Muscle layer of duodenum (tissue), 2 donors: Measurements from ENCODE around the gene STRN.
"Not testable (repeated sequence)": the region's sequence is repeated elsewhere in the genome, so short reads cannot be mapped to it uniquely, and the experiment has no call there.

ENCODE experiments used
- H3K27ac ChIP-seq: one replicate; pipeline ENCODE4 v1.7.0; 2013; ENCODE audit warnings: mild to moderate bottlenecking, low read length
- H3K27me3 ChIP-seq: one replicate; pipeline ENCODE4 v1.7.0; 2013; ENCODE audit warnings: low read depth, mild to moderate bottlenecking, control low read depth, low read length
- H3K36me3 ChIP-seq, 2 donors: one replicate each; pipeline ENCODE4 v1.7.0; 2013; ENCODE audit warnings: low read length in 2 of 2, control low read depth in 1 of 2, mild to moderate bottlenecking in 1 of 2; ENCODE audit not compliant: insufficient read depth in 2 of 2, control insufficient read depth in 1 of 2
- H3K4me1 ChIP-seq, 2 donors: one replicate each; pipeline ENCODE4 v1.7.0; 2013; ENCODE audit warnings: low read length in 2 of 2, mild to moderate bottlenecking in 2 of 2, control low read depth in 1 of 2, moderate library complexity in 1 of 2; ENCODE audit not compliant: insufficient read depth in 2 of 2, control insufficient read depth in 1 of 2
- H3K4me3 ChIP-seq, 2 donors: one replicate each; pipeline ENCODE4 v1.7.0; 2013; ENCODE audit warnings: low read length in 2 of 2, low read depth in 1 of 2, mild to moderate bottlenecking in 1 of 2
- H3K9me3 ChIP-seq, 2 donors: one replicate each; pipeline ENCODE4 v1.7.0; 2013; ENCODE audit warnings: low read length in 2 of 2, control low read depth in 1 of 2, mild to moderate bottlenecking in 1 of 2; ENCODE audit not compliant: control insufficient read depth in 1 of 2
- donor health status: healthy.

Gene STRN

GRCh38 chr2:36930787-36931410 lies 35.4 kb downstream of the STRN start:
- H3K27me3 ChIP-seq, H3K4me1 ChIP-seq, H3K27ac ChIP-seq, H3K36me3 ChIP-seq, H3K9me3 ChIP-seq, H3K4me3 ChIP-seq: not testable (repeated sequence)

- not testable (repeated sequence) for H3K36me3 ChIP-seq, H3K27me3 ChIP-seq, H3K9me3 ChIP-seq, H3K27ac ChIP-seq, H3K4me3 ChIP-seq, H3K4me1 ChIP-seq
Observed at GRCh38 chr2:36926175-36927132, 39.9 kb downstream of the STRN start.

DNA sequence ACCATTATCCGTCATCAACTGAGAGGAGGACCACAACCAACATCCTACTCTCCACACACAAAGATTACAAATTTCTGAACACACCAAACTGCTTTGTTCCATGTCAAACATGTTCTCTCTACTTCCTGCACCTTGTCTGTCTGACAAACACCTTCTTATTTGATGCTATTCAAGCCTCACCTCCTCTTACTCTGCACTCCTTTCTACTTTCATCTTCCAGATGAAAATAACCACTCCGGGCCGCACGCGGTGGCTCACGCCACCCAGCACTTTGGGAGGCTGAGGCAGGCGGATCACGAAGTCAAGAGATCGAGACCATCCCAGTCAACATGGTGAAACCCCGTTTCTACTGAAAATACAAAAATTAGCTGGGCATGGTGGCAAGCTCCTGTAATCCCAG lies 43.7 kb downstream of the STRN start:
- H3K27ac ChIP-seq, H3K36me3 ChIP-seq, H3K27me3 ChIP-seq, H3K4me1 ChIP-seq, H3K4me3 ChIP-seq, H3K9me3 ChIP-seq: not testable (repeated sequence)

GRCh38 chr2:36921984-36922383 lies 44.4 kb downstream of the STRN start:
- no peaks in the 10 kb centered on the region for H3K27me3 ChIP-seq
- no peaks in the 10 kb centered on the region for H3K9me3 ChIP-seq
- no peaks in the 10 kb centered on the region for H3K4me1 ChIP-seq
- no peak overlapping the region for H3K4me3 ChIP-seq
- no peaks in the 10 kb centered on the region for H3K36me3 ChIP-seq
- no peak overlapping the region for H3K27ac ChIP-seq

GRCh38 chr2:36919041-36919837 lies 47.1 kb downstream of the STRN start:
- H3K4me3 ChIP-seq, result no peak overlapping the region
- H3K36me3 ChIP-seq, result no peaks in the 10 kb centered on the region
- no peaks in the 10 kb centered on the region for H3K27me3 ChIP-seq
- H3K4me1 ChIP-seq, result peaks cover 0 to 6% of the 10 kb centered on the region in 2 donors
- no peaks in the 10 kb centered on the region for H3K9me3 ChIP-seq
- H3K27ac ChIP-seq, result no peak overlapping the region

GRCh38 chr2:36918307-36918706 lies 48.0 kb downstream of the STRN start:
- Histone ChIP-seq H3K9me3 (no peaks in the 10 kb centered on the region), H3K27ac (no peak overlapping the region), H3K27me3 (no peaks in the 10 kb centered on the region), H3K4me1 (peaks cover 0 to 6% of the 10 kb centered on the region in 2 donors), H3K4me3 (no peak overlapping the region), H3K36me3 (no peaks in the 10 kb centered on the region)

- Histone ChIP-seq H3K36me3 (no peaks in the 10 kb centered on the region), H3K27me3 (no peaks in the 10 kb centered on the region), H3K4me3 (no peak overlapping the region), H3K4me1 (peaks cover 0 to 6% of the 10 kb centered on the region in 2 donors), H3K27ac (no peak overlapping the region), H3K9me3 (no peaks in the 10 kb centered on the region)
Observed at GRCh38 chr2:36915627-36916026, 50.7 kb downstream of the STRN start.

DNA sequence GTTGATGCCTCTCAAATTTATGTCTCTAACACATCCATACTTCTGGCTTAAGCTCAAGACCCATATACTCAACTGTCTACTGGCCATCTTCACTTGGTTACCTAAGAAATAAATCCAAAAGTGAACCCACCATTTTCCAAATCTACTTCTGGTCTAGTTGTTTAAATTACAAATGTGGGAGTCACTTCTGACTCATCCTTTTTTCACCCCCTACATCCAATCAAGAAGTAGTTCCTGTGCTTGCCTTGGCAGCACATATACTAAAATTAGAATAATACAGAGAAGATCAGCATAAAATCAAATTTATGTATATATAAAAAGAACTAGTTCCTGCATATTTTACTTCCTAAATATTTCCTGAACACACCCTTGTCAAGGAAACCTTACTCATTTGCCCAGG lies 53.6 kb downstream of the STRN start:
- Histone ChIP-seq H3K27ac (no peak overlapping the region), H3K36me3 (no peaks in the 10 kb centered on the region), H3K4me3 (no peak overlapping the region), H3K9me3 (no peaks in the 10 kb centered on the region), H3K27me3 (no peaks in the 10 kb centered on the region), H3K4me1 (peaks cover 0 to 6% of the 10 kb centered on the region in 2 donors)

GRCh38 chr2:36911012-36911411 lies 55.3 kb downstream of the STRN start:
- H3K27me3 ChIP-seq, result no peaks in the 10 kb centered on the region
- H3K27ac ChIP-seq, result no peak overlapping the region
- H3K9me3 ChIP-seq, result no peaks in the 10 kb centered on the region
- peaks cover 0 to 5% of the 10 kb centered on the region in 2 donors for H3K4me1 ChIP-seq
- no peak overlapping the region for H3K4me3 ChIP-seq
- H3K36me3 ChIP-seq, result no peaks in the 10 kb centered on the region

DNA sequence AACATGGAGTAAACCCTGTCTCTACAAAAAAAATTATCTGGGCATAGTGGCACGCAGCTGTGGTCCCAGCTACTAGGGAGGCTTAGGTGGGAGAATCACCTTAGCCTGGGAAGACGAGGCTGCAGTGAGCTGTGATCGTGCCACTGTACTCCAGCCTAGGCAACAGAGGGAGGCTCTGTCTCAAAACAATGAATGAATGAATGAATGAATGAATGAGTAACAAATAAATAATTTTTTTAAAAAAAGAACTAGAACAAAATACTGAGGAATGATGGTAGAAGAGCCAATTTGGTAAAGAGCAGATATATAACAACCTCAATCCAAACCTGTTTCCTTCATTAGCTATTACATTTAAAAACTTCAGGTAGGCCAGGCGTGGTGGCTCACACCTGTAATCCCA lies 60.1 kb downstream of the STRN start:
- no peaks in the 10 kb centered on the region for H3K27me3 ChIP-seq

DNA sequence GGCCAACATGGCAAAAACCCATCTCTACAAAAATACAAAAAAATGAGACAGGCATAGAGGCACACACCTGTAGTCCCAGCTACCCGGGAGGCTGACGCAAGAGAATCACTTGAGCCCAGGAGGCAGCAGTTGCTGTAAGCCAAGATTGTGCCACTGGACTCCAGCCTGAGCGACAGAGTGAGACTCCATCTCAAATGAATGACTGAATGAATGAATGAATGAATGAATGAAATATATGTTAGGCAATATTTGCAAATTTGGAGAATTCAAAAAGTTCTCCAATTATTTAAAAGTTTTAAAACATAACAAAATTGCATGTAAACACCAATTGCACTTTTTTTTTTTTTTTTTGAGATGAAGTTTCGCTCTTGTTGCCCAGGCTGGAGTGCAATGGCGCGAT lies 61.7 kb downstream of the STRN start:
- Histone ChIP-seq H3K27me3 (no peaks in the 10 kb centered on the region), H3K27ac (no peak overlapping the region), H3K36me3 (peaks cover 0 to 9% of the 10 kb centered on the region in 2 donors), H3K9me3 (no peaks in the 10 kb centered on the region), H3K4me3 (no peak overlapping the region), H3K4me1 (no peaks in the 10 kb centered on the region)

More for the DNA sequence above, 60.1 kb downstream of the STRN start:
- Histone ChIP-seq H3K9me3 (no peaks in the 10 kb centered on the region), H3K36me3 (peaks cover 0 to 5% of the 10 kb centered on the region in 2 donors), H3K27ac (no peak overlapping the region), H3K4me1 (no peaks in the 10 kb centered on the region), H3K4me3 (no peak overlapping the region)
